Measurements from ENCODE around the gene NAT8L. TPM values are rescaled to one million over a fixed set of nuclear protein-coding genes. Genes with fewer than 3 reads are reported as not detected.

Gene NAT8L
- total and polyA plus RNA-seq, 2 of the 13 experiments (the other 11 are each of a cell fraction or from before 2014, with no cell fraction given): 2.2 to 3.3 TPM

DNA sequence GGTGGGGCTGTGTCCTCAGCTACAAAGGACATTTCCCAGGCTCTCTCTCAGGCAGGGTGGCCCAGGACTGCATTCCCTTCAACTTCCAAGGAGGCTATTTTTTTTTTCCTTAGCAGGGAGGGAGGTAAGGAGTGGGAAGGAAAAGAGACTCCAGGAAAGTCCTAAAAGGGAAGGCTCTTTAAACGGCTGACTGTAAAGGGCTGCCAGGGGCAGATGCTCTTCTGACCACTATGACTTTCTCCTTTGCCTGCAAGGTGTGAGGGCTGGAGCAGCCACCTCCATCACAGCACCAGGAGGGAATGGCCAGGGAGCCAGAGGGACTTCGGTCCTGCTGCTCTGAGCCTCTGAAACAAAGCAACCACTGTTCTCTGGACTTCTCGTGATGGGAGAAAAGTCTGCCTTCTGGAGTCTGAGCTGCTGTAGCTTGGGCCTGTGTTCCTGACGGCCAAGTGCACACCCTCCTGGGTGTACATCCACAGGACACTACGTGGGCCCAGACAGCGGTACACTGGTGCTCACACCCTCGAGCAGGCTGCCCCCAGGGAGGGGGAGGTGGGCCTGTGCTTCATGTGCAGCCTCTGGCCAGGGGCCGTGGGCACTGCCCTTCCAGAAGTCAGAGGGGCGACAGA is 17.9 kb downstream of the NAT8L start (continued):
- peak; percentile 46 for TF ChIP-seq ZNF687 (CRISPR knock-in tag; IDR thresholded peaks at IDR 0.05)
- 0 out of 2 replicates have a peak, but pooled peaks have one; percentile 7 for TF ChIP-seq ZNF317 (CRISPR knock-in tag; IDR thresholded peaks at IDR 0.05)
- no peak for TF ChIP-seq ZNF558 (CRISPR knock-in tag; IDR thresholded peaks at IDR 0.05; ENCODE audit: borderline replicate concordance)
- TF ChIP-seq ZNF432 (CRISPR knock-in tag; IDR thresholded peaks at IDR 0.05; ENCODE audit: borderline replicate concordance): no peak
- peak; percentile 29; the same call in 1 of the 2 replicates for TF ChIP-seq RXRA (CRISPR knock-in tag; IDR thresholded peaks at IDR 0.05)
- no peak for TF ChIP-seq NFKB2 (CRISPR knock-in tag; IDR thresholded peaks at IDR 0.05; ENCODE audit: borderline replicate concordance)
- TF ChIP-seq ATF1 (CRISPR knock-in tag; IDR thresholded peaks at IDR 0.05): no peak
- TF ChIP-seq ZNF547 (CRISPR knock-in tag; IDR thresholded peaks at IDR 0.05): 0 out of 2 replicates have a peak, but pooled peaks have one; percentile 40
- TF ChIP-seq HES4 (CRISPR knock-in tag; IDR thresholded peaks at IDR 0.05; ENCODE audit: borderline replicate concordance): no peak
- TF ChIP-seq, protein P1, sequence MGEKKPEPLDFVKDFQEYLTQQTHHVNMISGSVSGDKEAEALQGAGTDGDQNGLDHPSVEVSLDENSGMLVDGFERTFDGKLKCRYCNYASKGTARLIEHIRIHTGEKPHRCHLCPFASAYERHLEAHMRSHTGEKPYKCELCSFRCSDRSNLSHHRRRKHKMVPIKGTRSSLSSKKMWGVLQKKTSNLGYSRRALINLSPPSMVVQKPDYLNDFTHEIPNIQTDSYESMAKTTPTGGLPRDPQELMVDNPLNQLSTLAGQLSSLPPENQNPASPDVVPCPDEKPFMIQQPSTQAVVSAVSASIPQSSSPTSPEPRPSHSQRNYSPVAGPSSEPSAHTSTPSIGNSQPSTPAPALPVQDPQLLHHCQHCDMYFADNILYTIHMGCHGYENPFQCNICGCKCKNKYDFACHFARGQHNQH (CRISPR knock-in tag; IDR thresholded peaks at IDR 0.05): no peak
- TF ChIP-seq NBN (conservative IDR thresholded peaks at IDR 0.05): no peak
- TF ChIP-seq FOXO4 (CRISPR knock-in tag; conservative IDR thresholded peaks at IDR 0.05): no peak
- TF ChIP-seq RAD51 (IDR thresholded peaks at IDR 0.05; ENCODE audit: borderline replicate concordance): no peak
- TF ChIP-seq ZNF557 (CRISPR knock-in tag; IDR thresholded peaks at IDR 0.05): no peak
- peak; percentile 56; the same call in 1 of the 2 replicates for TF ChIP-seq POLR2G (IDR thresholded peaks at IDR 0.05; ENCODE audit: low read depth, low read length)
- TF ChIP-seq ZNF446 (CRISPR knock-in tag; IDR thresholded peaks at IDR 0.05): no peak
- TF ChIP-seq CEBPB (IDR thresholded peaks at IDR 0.05; ENCODE audit: borderline replicate concordance, low read depth, low read length): no peak
- TF ChIP-seq MYPOP (CRISPR knock-in tag; IDR thresholded peaks at IDR 0.05): no peak
- TF ChIP-seq GTF3A (CRISPR knock-in tag; conservative IDR thresholded peaks at IDR 0.05): no peak
- TF ChIP-seq ZNF879 (CRISPR knock-in tag; IDR thresholded peaks at IDR 0.05): no peak
- TF ChIP-seq ZNF772 (CRISPR knock-in tag; IDR thresholded peaks at IDR 0.05): no peak
- TF ChIP-seq ZNF34 (CRISPR knock-in tag; IDR thresholded peaks at IDR 0.05; ENCODE audit: borderline replicate concordance): no peak
- no peak for TF ChIP-seq CERS6 (CRISPR knock-in tag; IDR thresholded peaks at IDR 0.05)
